Measurements from ENCODE around the gene WDFY3. TPM values are rescaled to one million over a fixed set of nuclear protein-coding genes. Genes with fewer than 3 reads are reported as not detected.

WDFY3 gene
- total RNA-seq, 1 donor from 2014 or later = 0.39 TPM

- intact Hi-C loops (cut with micrococcal nuclease) = no loop called here
Observed at GRCh38 chr4:84952776-84953175, 13.7 kb downstream of the WDFY3 start.

- intact Hi-C loops (cut with micrococcal nuclease) = no loop called here
Observed at GRCh38 chr4:84952004-84952403, 14.5 kb downstream of the WDFY3 start.

GRCh38 chr4:84948056-84948455, 18.4 kb downstream of the WDFY3 start:
- intact Hi-C loops (cut with micrococcal nuclease) = no loop called here

- intact Hi-C loops (cut with micrococcal nuclease) = no loop called here
Observed at GRCh38 chr4:84944947-84945346, 21.5 kb downstream of the WDFY3 start.

GRCh38 chr4:84940960-84941359, 25.5 kb downstream of the WDFY3 start:
- intact Hi-C loops (cut with micrococcal nuclease) = no loop called here

- intact Hi-C loops (cut with micrococcal nuclease) = no loop called here
Observed at GRCh38 chr4:84939113-84939512, 27.4 kb downstream of the WDFY3 start.

- intact Hi-C loops (cut with micrococcal nuclease) = no loop called here
Observed at GRCh38 chr4:84938316-84938715, 28.2 kb downstream of the WDFY3 start.

GRCh38 chr4:84937381-84937977, 29.0 kb downstream of the WDFY3 start:
- intact Hi-C loops (cut with micrococcal nuclease) = no loop called here

GRCh38 chr4:84936123-84936522, 30.4 kb downstream of the WDFY3 start:
- intact Hi-C loops (cut with micrococcal nuclease) = no loop called here

GRCh38 chr4:84932462-84932861, 34.0 kb downstream of the WDFY3 start:
- intact Hi-C loops (cut with micrococcal nuclease) = no loop called here

- intact Hi-C loops (cut with micrococcal nuclease) = no loop called here
Observed at GRCh38 chr4:84931961-84932360, 34.5 kb downstream of the WDFY3 start.

- intact Hi-C loops (cut with micrococcal nuclease) = no loop called here
Observed at GRCh38 chr4:84931274-84931673, 35.2 kb downstream of the WDFY3 start.

- intact Hi-C loops (cut with micrococcal nuclease) = no loop called here
Observed at GRCh38 chr4:84928089-84928488, 38.4 kb downstream of the WDFY3 start.

GRCh38 chr4:84927428-84927827, 39.1 kb downstream of the WDFY3 start:
- intact Hi-C loops (cut with micrococcal nuclease) = no loop called here

- intact Hi-C loops (cut with micrococcal nuclease) = no loop called here
Observed at GRCh38 chr4:84925558-84925957, 40.9 kb downstream of the WDFY3 start.

- intact Hi-C loops (cut with micrococcal nuclease) = no loop called here
Observed at GRCh38 chr4:84924434-84924833, 42.1 kb downstream of the WDFY3 start.

- intact Hi-C loops (cut with micrococcal nuclease) = no loop called here
Observed at GRCh38 chr4:84920617-84921016, 45.9 kb downstream of the WDFY3 start.

- intact Hi-C loops (cut with micrococcal nuclease) = no loop called here
Observed at GRCh38 chr4:84917869-84918600, 48.5 kb downstream of the WDFY3 start.

- intact Hi-C loops (cut with micrococcal nuclease) = no loop called here
Observed at GRCh38 chr4:84917086-84917821, 49.2 kb downstream of the WDFY3 start.

- intact Hi-C loops (cut with micrococcal nuclease) = no loop called here
Observed at GRCh38 chr4:84916227-84916626, 50.3 kb downstream of the WDFY3 start.

GRCh38 chr4:84915396-84915780, 51.1 kb downstream of the WDFY3 start:
- intact Hi-C loops (cut with micrococcal nuclease) = no loop called here

- intact Hi-C loops (cut with micrococcal nuclease) = no loop called here
Observed at GRCh38 chr4:84914686-84915395, 51.6 kb downstream of the WDFY3 start.

All from T-helper 2 cell treated with Interferon-gamma antibody and Interleukin-4, amounts not matched to agents 100 ng/mL and 5 ng/mL, for 36 hours (primary cell).